Forelimb muscle (tissue), 1 donor: ENCODE measurements around the gene ARNT2. TPM values are rescaled to one million over a fixed set of nuclear protein-coding genes. Genes with fewer than 3 reads are reported as not detected.

Experiments used
- DNase-seq: peaks from one replicate; pipeline ENCODE4 v3.0.0-alpha.2; 2013; ENCODE audit warnings: low read depth
- polyA plus RNA-seq: library from polyadenylated mRNA; unstranded; fragments of 120-200 nt; gene quantifications from one replicate; pipeline ENCODE4 v1.2.1, GENCODE V29; 2013; ENCODE audit not compliant: insufficient read length

The ARNT2 gene
- polyA plus RNA-seq, 1 donor, result 6.6 TPM

DNA sequence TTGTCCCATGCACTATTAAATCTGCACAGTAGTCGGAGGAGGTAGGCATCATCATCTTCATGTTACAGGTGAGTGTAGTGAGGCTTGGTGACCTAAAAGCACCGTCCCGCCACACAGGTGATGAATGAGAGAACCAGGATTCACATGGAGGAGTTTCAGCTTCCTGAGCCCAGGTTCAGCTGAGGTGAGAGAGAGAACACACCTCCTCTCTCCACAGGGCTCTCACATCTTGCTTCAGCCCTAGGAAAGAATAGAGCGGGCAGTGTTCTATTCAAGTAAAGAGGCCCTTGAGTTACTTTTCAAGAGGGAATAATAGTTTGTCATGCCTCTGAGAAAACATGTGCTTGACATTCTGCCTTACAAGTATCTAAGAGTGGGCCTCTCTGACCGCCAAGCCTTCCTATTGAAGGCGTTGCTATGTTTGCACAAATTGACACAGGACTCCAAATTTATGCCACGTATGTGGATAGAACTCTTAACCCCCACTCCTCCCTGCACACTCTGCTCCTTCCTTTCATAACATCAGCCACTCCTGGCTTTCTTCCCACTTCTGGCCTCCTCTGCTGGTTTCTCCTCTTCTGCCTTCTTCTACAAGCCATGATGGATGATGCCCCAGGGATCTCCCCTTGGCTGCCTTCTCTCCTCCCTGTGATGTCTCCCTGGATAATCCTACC is 152.6 kb downstream of the ARNT2 start:
- no peak for DNase-seq

GRCh38 chr15:80557441-80558234 is 153.5 kb downstream of the ARNT2 start:
- DNase-seq, result no peak

DNA sequence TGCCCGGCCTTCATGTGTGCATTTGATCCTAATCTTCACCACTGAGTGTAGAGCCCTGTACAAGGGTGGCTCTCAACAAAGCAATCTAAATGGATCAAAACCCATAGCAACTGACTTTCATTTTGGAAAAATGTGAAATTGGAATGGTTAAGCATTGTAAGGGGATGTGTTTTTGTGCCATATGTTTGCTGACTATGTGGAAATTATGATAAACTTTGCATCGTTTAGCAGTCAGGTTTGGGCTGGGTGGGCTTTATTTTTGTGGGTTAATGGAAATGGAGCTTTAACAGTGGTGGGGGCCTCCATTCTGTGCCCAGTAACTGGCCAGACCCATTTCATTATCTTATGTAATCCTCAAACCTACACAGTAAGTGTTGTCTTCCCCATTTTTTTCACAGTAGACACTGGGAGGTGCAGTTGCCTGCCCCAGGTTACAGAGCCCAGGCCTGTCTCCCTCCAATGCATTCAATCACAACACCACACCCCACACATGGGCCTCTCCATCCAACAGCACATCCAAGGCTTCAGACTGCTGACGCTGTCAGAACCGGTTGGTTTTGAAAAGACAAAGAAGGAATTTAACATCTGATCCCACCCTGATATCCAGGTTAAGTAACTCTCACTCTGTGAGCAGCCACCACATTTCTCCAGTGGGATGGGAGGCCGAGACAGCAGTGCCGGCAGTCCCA is 154.6 kb downstream of the ARNT2 start:
- DNase-seq, result no peak

GRCh38 chr15:80559320-80559693 is 155.1 kb downstream of the ARNT2 start:
- DNase-seq, result no peak

GRCh38 chr15:80559761-80560160 is 155.6 kb downstream of the ARNT2 start:
- DNase-seq, result no peak

GRCh38 chr15:80560601-80561400 is 156.6 kb downstream of the ARNT2 start:
- no peak for DNase-seq

DNA sequence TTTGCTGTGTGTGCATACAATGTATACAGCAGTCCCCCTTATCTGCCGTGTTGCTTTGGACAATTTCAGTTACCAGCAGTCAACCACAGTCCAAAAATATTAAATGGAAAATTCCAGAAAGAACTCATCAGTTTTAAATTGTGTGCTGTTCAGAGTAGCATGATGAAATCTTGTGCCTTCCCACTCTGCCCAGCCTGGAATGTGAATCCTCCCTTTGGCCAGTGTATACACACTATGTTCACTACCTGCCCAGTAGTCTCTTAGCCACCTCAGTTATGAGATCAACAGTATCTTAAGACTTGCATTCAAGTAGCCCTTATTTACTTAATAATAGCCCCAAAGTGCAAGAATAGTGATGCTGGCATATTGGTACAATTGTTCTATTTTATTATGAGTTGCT is 157.3 kb downstream of the ARNT2 start:
- DNase-seq, result no peak

DNA sequence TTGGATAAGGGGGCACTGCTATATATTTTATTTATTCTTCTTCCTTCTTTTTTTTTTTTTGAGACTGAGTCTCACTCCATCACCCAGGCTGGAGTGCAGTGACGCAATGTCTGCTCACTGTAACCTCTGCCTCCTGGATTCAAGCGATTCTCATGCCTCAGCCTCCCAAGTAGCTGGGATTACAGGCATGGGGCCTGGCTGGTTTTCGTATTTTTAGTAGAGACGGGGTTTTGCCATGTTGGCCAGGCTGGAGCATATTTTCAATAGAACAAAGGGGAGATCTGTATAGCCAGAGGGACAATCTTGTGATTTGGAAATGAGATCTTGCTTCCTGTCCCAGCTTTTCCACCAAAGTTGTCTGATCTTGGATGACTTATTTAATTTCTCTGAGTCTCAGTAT is 157.9 kb downstream of the ARNT2 start:
- DNase-seq, result no peak

DNA sequence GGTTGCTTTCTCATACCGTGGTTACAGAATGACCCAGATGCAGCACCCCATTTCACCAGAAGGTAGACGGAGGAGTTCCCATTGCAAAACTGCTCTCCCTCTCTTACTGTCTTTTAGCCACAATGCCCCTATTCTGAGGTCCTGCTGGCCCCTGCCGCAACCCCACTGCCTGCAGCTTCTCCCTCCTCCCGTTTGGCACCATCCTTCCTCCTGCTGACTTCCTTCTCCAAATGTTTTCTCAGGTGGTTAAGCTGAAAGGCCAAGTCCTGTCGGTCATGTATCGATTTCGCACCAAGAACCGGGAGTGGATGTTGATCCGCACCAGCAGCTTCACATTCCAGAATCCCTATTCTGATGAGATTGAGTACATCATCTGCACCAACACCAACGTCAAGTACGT is 158.7 kb downstream of the ARNT2 start:
- no peak for DNase-seq

GRCh38 chr15:80563372-80563997 is 159.3 kb downstream of the ARNT2 start:
- DNase-seq, result no peak

DNA sequence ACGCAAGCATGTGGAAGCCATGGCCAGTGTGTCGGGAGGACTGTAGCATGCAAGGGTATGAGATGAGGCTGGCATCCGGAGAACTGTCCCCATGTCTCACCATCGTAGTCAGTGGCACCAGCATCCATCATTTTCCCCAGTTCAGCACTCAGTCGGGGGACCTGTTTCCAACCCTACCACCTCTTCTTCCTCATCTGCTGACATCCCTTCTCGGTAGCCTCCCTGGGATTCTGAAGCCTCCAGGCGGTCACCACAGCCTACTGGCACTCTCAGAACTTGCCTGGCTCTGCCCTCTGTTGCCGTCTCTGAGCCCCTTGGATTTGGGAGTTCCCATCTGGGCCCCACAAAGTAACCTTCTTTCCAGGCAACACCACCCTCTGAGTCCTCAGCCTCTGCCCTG is 159.9 kb downstream of the ARNT2 start:
- no peak for DNase-seq

- no peak for DNase-seq
Measured at GRCh38 chr15:80565398-80565797, 161.2 kb downstream of the ARNT2 start.

GRCh38 chr15:80565988-80566387 is 161.8 kb downstream of the ARNT2 start:
- no peak for DNase-seq

DNA sequence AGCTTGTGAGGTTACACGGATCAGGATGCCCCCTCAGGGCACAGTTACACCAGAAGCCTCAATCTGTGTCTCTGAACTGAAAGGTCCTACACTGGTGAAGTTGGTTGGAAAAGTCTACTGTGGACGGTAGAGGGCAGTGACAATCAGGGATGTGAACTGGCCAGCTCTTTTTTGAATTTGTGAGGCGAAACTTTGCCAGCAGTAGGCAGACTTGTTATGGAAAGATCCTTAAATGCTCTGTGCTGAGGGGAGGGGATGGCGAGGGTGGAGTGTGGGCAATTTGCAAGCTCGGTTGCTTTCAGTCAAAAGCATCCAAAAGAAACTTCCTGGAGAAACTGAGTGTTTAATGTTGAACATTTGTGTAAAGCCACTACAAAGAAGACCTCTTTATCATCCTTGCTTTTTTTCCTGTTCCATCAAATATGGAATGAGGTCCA is 163.6 kb downstream of the ARNT2 start:
- DNase-seq, result peak; percentile 46

- no peak for DNase-seq
Measured at GRCh38 chr15:80568298-80568697, 164.1 kb downstream of the ARNT2 start.

DNA sequence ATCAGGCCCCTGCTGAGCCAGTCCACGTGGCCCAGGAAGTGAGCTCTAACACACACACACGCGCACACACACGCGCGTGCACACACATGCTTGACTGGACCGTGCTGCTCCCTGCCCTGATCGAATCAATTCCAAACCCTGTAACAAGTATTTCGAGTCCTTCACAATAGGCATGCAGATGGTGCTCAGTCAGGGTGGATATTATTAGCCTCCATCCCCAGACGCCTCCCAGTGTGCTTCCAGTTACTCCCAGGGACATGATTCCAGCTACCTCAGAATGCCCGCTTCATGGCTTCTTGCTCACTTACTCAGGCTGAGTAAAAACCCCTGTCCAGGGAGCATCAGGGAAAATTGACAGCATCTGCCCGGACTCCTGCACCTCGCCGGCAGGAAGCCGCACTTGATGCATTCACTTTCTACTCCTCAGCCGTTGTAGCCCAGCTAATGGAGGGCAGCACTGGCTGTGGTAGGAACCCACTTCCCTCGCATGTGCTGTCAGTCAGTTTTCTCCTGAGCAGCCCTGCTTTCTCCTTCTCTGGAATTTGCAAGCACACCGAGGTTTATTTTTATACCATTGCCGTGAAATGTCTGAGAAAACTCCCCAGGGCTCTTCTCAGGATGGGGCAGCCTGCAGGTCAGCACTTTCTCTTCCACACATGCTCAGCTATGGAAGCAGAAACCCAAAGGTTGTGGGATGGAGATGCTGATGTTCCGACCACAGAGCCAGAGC is 164.9 kb downstream of the ARNT2 start:
- DNase-seq, result no peak

GRCh38 chr15:80569656-80570055 is 165.5 kb downstream of the ARNT2 start:
- no peak for DNase-seq

- no peak for DNase-seq
Measured at GRCh38 chr15:80570553-80570952, 166.4 kb downstream of the ARNT2 start.

GRCh38 chr15:80572337-80572736 is 168.2 kb downstream of the ARNT2 start:
- no peak for DNase-seq

- no peak for DNase-seq
Measured at GRCh38 chr15:80573606-80574005, 169.4 kb downstream of the ARNT2 start.

GRCh38 chr15:80574590-80574989 is 170.4 kb downstream of the ARNT2 start:
- DNase-seq, result no peak
